GM23248 (cell line): ENCODE measurements around the gene TMUB1. TPM values are rescaled to one million over a fixed set of nuclear protein-coding genes. Genes with fewer than 3 reads are reported as not detected.

Source experiments
- DNase-seq: peaks from one replicate; pipeline ENCODE4 v3.0.0-alpha.2; 2015
- H2AFZ ChIP-seq: fragments of 200-600 bp; sonication (generic); 2 replicates; pipeline ENCODE4 v1.6.1; 2016; ENCODE audit warnings: antibody characterized with exemption
- H3F3A ChIP-seq: fragments of 200-600 bp; sonication (generic); 2 replicates; pipeline ENCODE4 v1.6.1; 2016; ENCODE audit warnings: mild to moderate bottlenecking, antibody characterized with exemption, mixed run types; ENCODE audit not compliant: insufficient read depth
- H3K27ac ChIP-seq: fragments of 200-600 bp; sonication (generic); 2 replicates; pipeline ENCODE4 v1.5.1; 2016; ENCODE audit warnings: mild to moderate bottlenecking
- H3K27me3 ChIP-seq: fragments of 200-600 bp; sonication (generic); replicated peaks from 2 replicates; pipeline ENCODE4 v1.6.1; 2016; ENCODE audit warnings: mild to moderate bottlenecking; ENCODE audit not compliant: insufficient read depth
- H3K36me3 ChIP-seq: fragments of 200-600 bp; sonication (generic); 2 replicates; pipeline ENCODE4 v1.6.1; 2016; ENCODE audit warnings: low read depth, mild to moderate bottlenecking
- H3K4me1 ChIP-seq: fragments of 200-600 bp; sonication (generic); 2 replicates; pipeline ENCODE4 v1.6.1; 2016; ENCODE audit warnings: mild to moderate bottlenecking; ENCODE audit not compliant: insufficient read depth
- H3K4me2 ChIP-seq: fragments of 200-600 bp; sonication (generic); one replicate; pipeline ENCODE4 v1.6.1; 2016; ENCODE audit warnings: mild to moderate bottlenecking; ENCODE audit not compliant: unreplicated experiment
- H3K4me3 ChIP-seq: fragments of 200-600 bp; sonication (generic); 2 replicates; pipeline ENCODE4 v1.5.1; 2016; ENCODE audit warnings: mild to moderate bottlenecking
- H3K79me2 ChIP-seq: fragments of 200-600 bp; sonication (generic); 2 replicates; pipeline ENCODE4 v1.6.1; 2016; ENCODE audit warnings: mild to moderate bottlenecking; ENCODE audit not compliant: insufficient read depth
- H3K9ac ChIP-seq: fragments of 200-600 bp; sonication (generic); 2 replicates; pipeline ENCODE4 v1.6.1; 2016; ENCODE audit warnings: mild to moderate bottlenecking
- H3K9me2 ChIP-seq: fragments of 200-600 bp; sonication (generic); 2 replicates; pipeline ENCODE4 v1.6.1; 2016; ENCODE audit warnings: mixed run types, mild to moderate bottlenecking, moderate library complexity; ENCODE audit not compliant: insufficient read depth
- H3K9me3 ChIP-seq: fragments of 200-600 bp; sonication (generic); one replicate; pipeline ENCODE4 v1.6.1; 2017; ENCODE audit warnings: low read depth
- H4K20me1 ChIP-seq: fragments of 200-600 bp; sonication (generic); 2 replicates; pipeline ENCODE4 v1.6.0; 2016; ENCODE audit not compliant: insufficient read depth
- EZH2 ChIP-seq: fragments of 200-600 bp; sonication (generic); IDR thresholded peaks from 2 replicates; pipeline ENCODE4 v1.6.1; 2018; ENCODE audit warnings: antibody characterized with exemption, mild to moderate bottlenecking; ENCODE audit not compliant: insufficient read depth, poor library complexity, severe bottlenecking
- EZH2phosphoT487 ChIP-seq: fragments of 200-600 bp; sonication (generic); IDR thresholded peaks from 2 replicates; pipeline ENCODE4 v1.6.1; 2018; ENCODE audit warnings: antibody characterized with exemption, moderate library complexity, mild to moderate bottlenecking, low read depth; ENCODE audit not compliant: insufficient read depth
- WGBS, 2 experiments: methylation state at CpG; one replicate each; pipeline ENCODE4 v1.1.6; 2015 to 2017; ENCODE audit warnings: low lambda C conversion rate in 2 of 2, low coverage in 1 of 2; ENCODE audit errors: missing lambda C conversion rate in 2 of 2; 5-methylcytosine and 5-hydroxymethylcytosine counted together
- in situ Hi-C: fragments of 300-500 bp; cut with MboI; formaldehyde crosslinking; loops from 2 replicates; pipeline ENCODE4 v1.15.0; 2020
- polyA plus RNA-seq: library from polyadenylated mRNA; unstranded; fragments of >200 nt; fragmentation: Nextera tagmentation; extraction: Ambion mirVana; gene quantifications from 2 replicates; pipeline ENCODE4 v1.2.1, GENCODE V29; 2016
- total RNA-seq: library from RNA; depleted of rRNA; stranded (reverse); fragments of >200 nt; shearing (Covaris generic); gene quantifications from 2 replicates; pipeline ENCODE4 v1.2.3, GENCODE V29; 2014

The TMUB1 gene
- total and polyA plus RNA-seq, 2 experiments from 2014 or later: 19.9 to 33.6 TPM

DNA sequence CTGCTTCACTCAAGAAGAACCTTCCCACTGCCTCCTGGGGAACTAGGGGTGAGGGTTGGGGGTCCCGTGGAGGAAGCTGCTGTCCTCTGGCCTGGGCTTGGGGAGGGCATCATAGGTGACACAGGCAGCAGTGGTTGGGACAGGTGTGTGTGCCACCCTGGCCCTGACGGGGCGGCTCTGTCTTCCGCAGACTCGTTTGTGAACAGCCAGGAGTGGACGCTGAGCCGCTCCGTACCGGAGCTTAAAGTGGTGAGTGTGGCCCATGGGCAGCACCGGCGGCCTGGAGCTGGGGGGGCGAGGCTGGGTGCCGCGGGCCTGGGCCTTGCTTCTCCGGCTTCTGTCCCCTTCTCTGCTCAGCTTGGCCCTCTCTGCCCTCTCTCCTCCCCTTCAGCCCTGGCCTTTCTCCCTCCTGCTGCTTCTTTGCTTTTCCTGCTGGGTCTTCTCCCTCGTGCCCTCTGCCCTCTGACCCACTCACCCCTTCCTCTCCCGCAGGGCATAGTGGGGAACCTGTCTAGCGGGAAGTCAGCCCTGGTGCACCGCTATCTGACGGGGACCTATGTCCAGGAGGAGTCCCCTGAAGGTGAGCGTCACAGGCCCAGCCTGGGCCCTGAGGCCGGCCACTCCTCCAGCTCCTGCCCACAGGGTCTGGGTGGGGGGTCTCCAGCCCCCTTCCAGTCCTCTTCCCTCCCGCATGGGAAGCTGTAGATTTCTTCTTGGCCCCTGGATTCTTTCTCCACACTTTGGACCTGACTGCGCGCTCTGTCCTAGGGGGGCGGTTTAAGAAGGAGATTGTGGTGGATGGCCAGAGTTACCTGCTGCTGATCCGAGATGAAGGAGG lies 33.5 kb upstream of the TMUB1 start:
- Histone ChIP-seq H3K9ac (no peak overlapping the region), H3K4me1 (peaks cover 13% of the 10 kb centered on the region), H3K4me3 (no peak overlapping the region), H3K27ac (no peak overlapping the region), H3K9me3 (no peaks in the 10 kb centered on the region), H3K9me2 (no peaks in the 10 kb centered on the region), H3K79me2 (peaks cover 42% of the 10 kb centered on the region), H3F3A (peaks cover 13% of the 10 kb centered on the region), H4K20me1 (no peaks in the 10 kb centered on the region), H3K27me3 (no peaks in the 10 kb centered on the region), H2AFZ (no peak overlapping the region), H3K4me2 (no peak overlapping the region), H3K36me3 (no peaks in the 10 kb centered on the region; the same call in 1 of the 2 replicates)
- in situ Hi-C loops: no loop called here
- TF ChIP-seq EZH2: no peak
- no peak for TF ChIP-seq EZH2phosphoT487
- 91 to 92% methylated on average over 19 to 27 of the region's 27 CpGs for WGBS, 2 experiments
- DNase-seq: no peak

DNA sequence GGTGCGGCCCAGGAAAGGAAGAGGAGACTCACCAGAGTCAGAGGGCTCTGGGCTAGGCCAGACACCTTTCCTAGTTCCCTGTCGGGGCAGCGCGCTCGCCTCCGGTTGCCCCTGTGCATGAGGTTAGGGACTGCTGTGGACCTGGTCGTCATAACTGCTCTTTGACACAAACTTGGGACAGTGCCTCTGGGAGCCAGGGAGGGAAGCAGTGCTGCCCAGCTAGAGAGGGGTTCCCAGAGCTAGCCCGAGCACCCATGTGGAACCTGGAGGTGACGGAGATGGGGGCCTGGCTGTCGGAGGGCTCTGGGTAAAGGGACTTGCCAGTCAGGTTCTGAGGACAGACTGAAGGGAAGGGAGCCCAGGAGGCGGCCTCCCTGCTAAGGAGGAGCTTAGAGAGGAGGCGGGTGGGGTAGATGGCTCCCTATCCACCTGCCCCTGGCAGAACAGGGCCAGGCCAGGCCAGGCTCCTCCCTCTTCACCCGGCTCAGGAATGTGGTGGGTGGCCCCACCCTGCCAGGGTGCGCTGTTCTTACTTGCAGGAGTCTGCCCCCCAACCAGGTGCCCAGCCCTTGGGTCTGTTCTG lies 32.6 kb upstream of the TMUB1 start:
- Histone ChIP-seq H3K9ac (no peak overlapping the region), H3K36me3 (no peaks in the 10 kb centered on the region; the same call in 1 of the 2 replicates), H3K4me1 (peaks cover 13% of the 10 kb centered on the region), H3K4me3 (no peak overlapping the region), H3K9me3 (no peaks in the 10 kb centered on the region), H2AFZ (no peak overlapping the region), H3K27me3 (no peaks in the 10 kb centered on the region), H3K9me2 (no peaks in the 10 kb centered on the region), H3K79me2 (peaks cover 51% of the 10 kb centered on the region), H3K4me2 (no peak overlapping the region), H3K27ac (no peak overlapping the region), H3F3A (peaks cover 13% of the 10 kb centered on the region), H4K20me1 (no peaks in the 10 kb centered on the region)
- TF ChIP-seq EZH2phosphoT487 (no peak), EZH2 (no peak)
- DNase-seq: no peak
- in situ Hi-C loops: no loop called here
- WGBS, 2 experiments: 93% methylated on average over 13 to 14 of the region's 14 CpGs

DNA sequence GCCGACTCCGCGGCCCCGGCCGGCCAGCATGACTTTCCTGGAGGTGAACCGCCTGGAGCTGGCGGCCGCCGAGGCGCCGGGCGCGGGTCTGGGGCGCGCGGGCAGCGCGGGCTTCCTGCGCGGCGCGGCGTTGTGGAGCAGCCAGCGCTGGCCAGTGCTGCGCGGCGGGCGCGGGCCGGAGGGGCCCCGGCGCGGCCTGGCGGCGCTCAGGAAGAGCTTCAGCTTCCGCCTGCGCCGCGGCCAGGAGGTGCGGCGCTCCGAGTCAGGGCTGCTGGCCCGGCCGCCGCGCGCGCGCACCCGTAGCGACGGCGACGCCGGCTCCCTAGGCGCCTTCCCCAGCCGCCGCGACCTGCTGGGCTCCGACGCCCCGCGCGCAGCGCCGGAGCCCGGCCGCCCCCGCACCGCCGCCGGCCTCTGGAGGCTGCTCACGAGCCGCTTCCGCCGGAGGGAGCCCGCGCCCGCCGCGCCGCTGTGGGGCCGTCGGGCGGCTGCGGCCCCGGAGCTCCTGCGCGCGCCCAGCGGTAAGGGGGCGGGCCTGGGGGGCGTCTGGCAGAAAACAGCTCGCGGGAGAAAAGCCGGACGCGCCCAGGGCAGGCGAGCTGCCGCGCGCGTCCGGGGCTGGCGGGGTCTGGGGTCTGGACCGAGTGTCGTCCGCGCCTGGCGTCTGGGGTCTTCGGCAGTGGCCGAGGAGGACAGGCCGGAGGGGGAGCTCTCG lies 32.0 kb upstream of the TMUB1 start:
- in situ Hi-C loops: no loop called here
- Histone ChIP-seq H3K79me2 (peaks cover 58% of the 10 kb centered on the region), H3K27me3 (no peaks in the 10 kb centered on the region), H3K27ac (no peak overlapping the region), H4K20me1 (no peaks in the 10 kb centered on the region), H3K36me3 (no peaks in the 10 kb centered on the region; the same call in 1 of the 2 replicates), H3K9me2 (no peaks in the 10 kb centered on the region), H3K4me2 (no peak overlapping the region), H2AFZ (no peak overlapping the region), H3K4me1 (peaks cover 13% of the 10 kb centered on the region), H3K9ac (no peak overlapping the region), H3K9me3 (no peaks in the 10 kb centered on the region), H3K4me3 (no peak overlapping the region), H3F3A (peaks cover 13% of the 10 kb centered on the region)
- 17 to 35% methylated on average over 34 to 47 of the region's 114 CpGs for WGBS, 2 experiments
- TF ChIP-seq EZH2 (no peak), EZH2phosphoT487 (no peak)
- DNase-seq: peak; percentile 70

DNA sequence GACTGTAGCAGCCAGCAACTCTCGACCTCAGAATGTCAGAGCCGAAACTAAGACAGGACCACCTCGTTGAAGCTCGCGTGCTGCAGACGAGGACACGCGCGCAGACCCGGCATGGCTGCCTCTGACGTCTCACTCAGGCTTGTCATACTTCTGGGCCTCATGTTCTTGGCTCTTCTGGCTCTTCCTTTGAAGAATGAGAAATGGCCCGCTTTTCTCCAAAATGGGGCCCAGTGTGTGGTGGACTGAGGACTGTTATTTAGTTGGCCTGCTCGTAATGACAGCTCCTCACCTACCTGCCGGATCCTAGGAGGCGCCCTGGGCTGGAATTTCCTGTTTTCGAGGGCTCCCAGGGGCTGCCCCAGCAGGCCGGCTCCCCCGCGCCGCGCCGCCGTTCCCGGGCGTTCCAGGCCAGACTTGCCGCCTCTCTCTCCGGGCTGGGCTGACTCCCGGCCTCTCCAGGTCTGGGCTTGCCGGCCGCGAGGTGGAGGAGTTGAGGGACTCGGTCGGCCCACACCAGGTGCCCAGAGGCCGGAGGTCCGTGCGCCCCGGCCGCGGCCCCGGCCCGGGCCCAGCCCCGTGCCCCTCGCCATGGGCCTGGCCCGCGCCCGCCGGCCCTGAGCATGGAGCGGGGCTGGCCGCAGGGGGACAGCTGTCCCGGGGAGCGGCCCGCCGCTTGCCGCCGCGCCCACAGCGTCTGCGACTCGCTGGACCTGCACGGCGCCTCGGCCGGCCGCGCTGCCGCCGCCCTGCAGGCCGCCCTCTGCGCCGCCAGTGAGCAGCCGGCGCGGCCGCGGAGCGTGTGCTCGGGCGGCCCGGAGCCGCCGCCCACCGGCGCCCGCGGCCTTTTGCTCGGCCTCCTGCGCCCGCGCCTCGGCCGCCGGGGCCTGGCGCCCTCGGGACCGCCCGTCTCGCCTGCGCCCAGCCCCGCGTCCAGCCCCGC lies 31.1 kb upstream of the TMUB1 start:
- no peaks in the 10 kb centered on the region for H4K20me1 ChIP-seq

More for the DNA sequence above, 31.1 kb upstream of the TMUB1 start:
- H3K4me3 ChIP-seq: no peak overlapping the region
- no peak overlapping the region for H2AFZ ChIP-seq
- H3K4me1 ChIP-seq: peaks cover 15% of the 10 kb centered on the region
- WGBS, 2 experiments: 45 to 53% methylated on average over 46 to 72 of the region's 101 CpGs
- H3K4me2 ChIP-seq: no peak overlapping the region
- H3K9ac ChIP-seq: 0 out of 2 replicates have a peak overlapping the region, but pooled peaks have one; percentile 7
- peak; percentile 63 for DNase-seq
- in situ Hi-C loops: no loop called here
- peak overlapping the region; percentile 35 for H3K27ac ChIP-seq
- no peak for TF ChIP-seq EZH2
- TF ChIP-seq EZH2phosphoT487: no peak
- peaks cover 66% of the 10 kb centered on the region for H3K79me2 ChIP-seq
- no peaks in the 10 kb centered on the region; the same call in 1 of the 2 replicates for H3K36me3 ChIP-seq
- H3K27me3 ChIP-seq: no peaks in the 10 kb centered on the region
- H3F3A ChIP-seq: peaks cover 17% of the 10 kb centered on the region
- H3K9me2 ChIP-seq: no peaks in the 10 kb centered on the region
- no peaks in the 10 kb centered on the region for H3K9me3 ChIP-seq
